Measurements from ENCODE around the gene TRIM33. TPM values are rescaled to one million over a fixed set of nuclear protein-coding genes. Genes with fewer than 3 reads are reported as not detected.

Gene TRIM33
- total RNA-seq, 1 donor from 2014 or later = 52.8 TPM

GRCh38 chr1:114524944-114525343, 13.9 kb upstream of the TRIM33 start:
- Mint-ChIP-seq H3K9me3 (no peaks in the 10 kb centered on the region), H3K36me3 (ENCODE audit: low read depth) (no peaks in the 10 kb centered on the region), H3K4me3 (no peak overlapping the region), H3K4me1 (no peaks in the 10 kb centered on the region), H3K27ac (ENCODE audit: unreplicated experiment) (no peak overlapping the region), H3K27me3 (ENCODE audit: low read depth) (no peaks in the 10 kb centered on the region)
- no peak for DNase-seq (ENCODE audit: low read depth, low spot score)
- TF ChIP-seq, protein P1, sequence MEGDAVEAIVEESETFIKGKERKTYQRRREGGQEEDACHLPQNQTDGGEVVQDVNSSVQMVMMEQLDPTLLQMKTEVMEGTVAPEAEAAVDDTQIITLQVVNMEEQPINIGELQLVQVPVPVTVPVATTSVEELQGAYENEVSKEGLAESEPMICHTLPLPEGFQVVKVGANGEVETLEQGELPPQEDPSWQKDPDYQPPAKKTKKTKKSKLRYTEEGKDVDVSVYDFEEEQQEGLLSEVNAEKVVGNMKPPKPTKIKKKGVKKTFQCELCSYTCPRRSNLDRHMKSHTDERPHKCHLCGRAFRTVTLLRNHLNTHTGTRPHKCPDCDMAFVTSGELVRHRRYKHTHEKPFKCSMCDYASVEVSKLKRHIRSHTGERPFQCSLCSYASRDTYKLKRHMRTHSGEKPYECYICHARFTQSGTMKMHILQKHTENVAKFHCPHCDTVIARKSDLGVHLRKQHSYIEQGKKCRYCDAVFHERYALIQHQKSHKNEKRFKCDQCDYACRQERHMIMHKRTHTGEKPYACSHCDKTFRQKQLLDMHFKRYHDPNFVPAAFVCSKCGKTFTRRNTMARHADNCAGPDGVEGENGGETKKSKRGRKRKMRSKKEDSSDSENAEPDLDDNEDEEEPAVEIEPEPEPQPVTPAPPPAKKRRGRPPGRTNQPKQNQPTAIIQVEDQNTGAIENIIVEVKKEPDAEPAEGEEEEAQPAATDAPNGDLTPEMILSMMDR (conservative IDR thresholded peaks at IDR 0.05) = no peak

DNA sequence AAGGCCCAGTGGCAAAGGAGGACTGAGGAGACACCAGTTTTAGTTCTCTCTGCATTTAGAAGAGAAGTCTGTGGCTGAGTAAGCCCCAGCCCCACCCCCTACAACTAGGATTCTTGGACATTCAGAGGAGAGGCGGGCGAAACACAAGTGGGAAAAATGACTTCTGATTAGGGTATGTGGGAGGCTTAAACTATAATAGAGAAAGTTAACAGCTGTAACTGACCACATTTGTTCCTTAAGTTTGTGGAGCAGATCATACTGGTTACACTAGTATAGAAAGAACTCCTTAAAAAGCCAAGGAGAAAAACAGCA, 11.2 kb upstream of the TRIM33 start:
- Mint-ChIP-seq H3K4me1 (no peaks in the 10 kb centered on the region), H3K4me3 (no peak overlapping the region), H3K27ac (ENCODE audit: unreplicated experiment) (no peak overlapping the region), H3K36me3 (ENCODE audit: low read depth) (no peaks in the 10 kb centered on the region), H3K27me3 (ENCODE audit: low read depth) (no peaks in the 10 kb centered on the region), H3K9me3 (no peaks in the 10 kb centered on the region)
- TF ChIP-seq, protein P1 (conservative IDR thresholded peaks at IDR 0.05) = no peak
- DNase-seq (ENCODE audit: low read depth, low spot score) = no peak

GRCh38 chr1:114521396-114522263, 10.6 kb upstream of the TRIM33 start:
- H3K36me3 Mint-ChIP-seq (ENCODE audit: low read depth) = no peaks in the 10 kb centered on the region
- no peaks in the 10 kb centered on the region for H3K9me3 Mint-ChIP-seq
- TF ChIP-seq, protein P1 (conservative IDR thresholded peaks at IDR 0.05) = no peak
- H3K27me3 Mint-ChIP-seq (ENCODE audit: low read depth) = no peaks in the 10 kb centered on the region
- H3K4me3 Mint-ChIP-seq = no peak overlapping the region
- no peak for DNase-seq (ENCODE audit: low read depth, low spot score)
- H3K27ac Mint-ChIP-seq (ENCODE audit: unreplicated experiment) = no peak overlapping the region
- no peaks in the 10 kb centered on the region for H3K4me1 Mint-ChIP-seq

DNA sequence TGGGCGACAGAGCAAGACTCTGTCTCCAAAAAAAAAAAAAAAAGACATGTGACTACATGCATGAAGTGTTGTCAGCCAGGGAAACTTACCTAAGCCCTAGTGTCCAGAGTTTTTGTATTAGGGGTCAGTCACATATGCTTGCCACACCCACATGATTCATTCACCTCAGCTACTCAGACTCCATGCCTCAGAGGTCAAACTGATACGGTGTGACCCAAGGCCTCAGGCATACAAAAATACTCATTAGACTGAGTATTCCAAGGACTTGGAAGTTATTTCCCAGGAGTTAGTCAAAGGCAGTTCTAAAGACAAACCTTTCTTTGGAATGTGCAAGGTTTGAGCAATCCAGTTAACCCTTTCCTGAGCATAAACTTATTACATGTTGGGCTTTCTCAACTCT, 6.3 kb upstream of the TRIM33 start:
- Mint-ChIP-seq H3K4me3 (no peak overlapping the region), H3K4me1 (no peaks in the 10 kb centered on the region), H3K27ac (ENCODE audit: unreplicated experiment) (no peak overlapping the region), H3K36me3 (ENCODE audit: low read depth) (no peaks in the 10 kb centered on the region), H3K27me3 (ENCODE audit: low read depth) (peaks cover 13% of the 10 kb centered on the region), H3K9me3 (no peaks in the 10 kb centered on the region)
- TF ChIP-seq, protein P1 (conservative IDR thresholded peaks at IDR 0.05) = no peak
- DNase-seq (ENCODE audit: low read depth, low spot score) = no peak

DNA sequence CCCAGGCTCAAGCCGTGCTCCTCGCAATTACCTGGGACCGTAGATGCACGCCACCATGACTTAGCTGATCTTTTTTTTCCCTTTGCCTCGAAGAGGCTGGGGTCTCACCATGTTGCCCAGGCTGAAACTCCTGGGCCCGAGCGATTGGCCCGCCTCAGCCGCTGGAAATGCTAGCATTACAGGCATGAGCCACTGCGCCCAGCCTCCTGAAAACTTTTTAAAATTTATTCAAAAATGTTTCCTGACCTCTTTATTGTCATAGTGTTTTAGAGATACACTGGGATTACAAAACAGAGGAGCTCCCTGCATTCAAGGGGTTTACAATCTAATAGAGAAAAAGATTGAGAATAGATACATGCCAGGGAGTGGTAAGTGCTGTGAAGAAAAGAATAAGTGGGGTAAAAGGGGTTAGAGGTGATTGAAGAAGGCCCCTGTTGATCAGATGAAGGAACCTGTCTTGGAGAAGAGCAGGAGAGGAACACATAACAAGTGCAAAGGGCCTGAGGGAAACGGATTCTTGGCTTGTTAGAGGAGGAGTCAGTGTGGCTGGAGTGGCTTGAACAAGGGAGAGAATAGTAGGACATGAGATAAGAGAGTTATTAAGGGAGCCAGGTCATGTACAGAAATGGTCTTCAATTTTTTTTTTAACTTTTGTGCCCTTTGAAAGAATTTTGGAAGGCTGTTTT, 1.7 kb upstream of the TRIM33 start:
- TF ChIP-seq, protein P1 (conservative IDR thresholded peaks at IDR 0.05) = no peak
- DNase-seq (ENCODE audit: low read depth, low spot score) = no peak
- peaks cover 32% of the 10 kb centered on the region for H3K4me1 Mint-ChIP-seq
- peak overlapping the region; percentile 97 for H3K4me3 Mint-ChIP-seq
- H3K27ac Mint-ChIP-seq (ENCODE audit: unreplicated experiment) = no peak overlapping the region
- no peaks in the 10 kb centered on the region for H3K36me3 Mint-ChIP-seq (ENCODE audit: low read depth)
- peaks cover 18% of the 10 kb centered on the region for H3K27me3 Mint-ChIP-seq (ENCODE audit: low read depth)
- no peaks in the 10 kb centered on the region for H3K9me3 Mint-ChIP-seq

Measured in neural crest cell (in vitro differentiated cells).